Measurements from ENCODE around the gene IRF2BP1.
"Not testable (repeated sequence)": the region's sequence is repeated elsewhere in the genome, so short reads cannot be mapped to it uniquely, and the experiment has no call there.

The IRF2BP1 gene

DNA sequence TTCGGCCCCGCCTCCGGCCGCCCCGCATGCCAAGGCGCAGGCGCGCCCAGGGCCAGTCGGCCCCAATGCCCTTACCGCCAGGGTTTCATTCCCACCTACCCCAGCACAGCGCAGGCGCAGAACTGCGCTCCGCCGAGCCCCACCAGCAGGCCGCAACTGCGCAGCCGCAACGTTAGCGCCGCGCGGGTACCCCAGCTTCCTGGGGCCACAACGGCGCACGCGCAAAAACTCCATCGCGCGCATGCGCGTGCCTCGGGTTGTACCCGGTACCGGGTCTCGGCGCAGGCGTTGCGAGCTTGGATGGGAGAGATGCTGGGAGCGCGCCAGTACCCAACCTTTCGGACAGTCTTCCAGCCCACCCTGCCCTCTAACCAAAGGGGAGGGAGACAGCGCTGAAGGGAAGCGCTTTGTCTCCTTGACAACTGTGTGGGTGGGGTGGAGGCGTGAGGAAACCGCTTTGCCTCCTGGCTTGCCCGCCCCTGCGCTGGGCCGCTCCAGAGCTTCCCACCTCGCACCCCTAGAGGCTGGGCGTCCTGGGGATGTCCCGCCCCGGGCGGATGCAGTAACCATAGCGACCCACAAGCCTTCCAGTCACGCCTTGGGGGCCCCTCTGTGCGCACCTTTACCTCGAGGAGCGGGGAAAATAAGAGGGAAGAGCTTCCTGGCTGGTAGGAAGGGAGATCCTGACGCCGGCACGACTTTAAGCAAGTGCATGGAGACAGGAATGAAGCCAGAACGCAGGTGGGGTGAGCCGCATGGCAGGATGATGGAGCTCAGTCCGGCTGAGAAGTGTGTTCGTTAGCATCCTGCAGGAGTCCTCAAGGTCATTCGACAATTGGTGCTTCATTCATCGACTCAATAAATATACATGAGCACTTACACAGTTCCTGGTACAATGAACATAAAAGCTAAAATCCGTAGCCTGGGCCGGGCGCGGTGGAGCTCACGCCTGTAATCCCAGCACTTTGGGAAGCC lies 17.0 kb upstream of the IRF2BP1 start:
- peak; percentile 100 for DNase-seq (ENCODE audit: low spot score)

DNA sequence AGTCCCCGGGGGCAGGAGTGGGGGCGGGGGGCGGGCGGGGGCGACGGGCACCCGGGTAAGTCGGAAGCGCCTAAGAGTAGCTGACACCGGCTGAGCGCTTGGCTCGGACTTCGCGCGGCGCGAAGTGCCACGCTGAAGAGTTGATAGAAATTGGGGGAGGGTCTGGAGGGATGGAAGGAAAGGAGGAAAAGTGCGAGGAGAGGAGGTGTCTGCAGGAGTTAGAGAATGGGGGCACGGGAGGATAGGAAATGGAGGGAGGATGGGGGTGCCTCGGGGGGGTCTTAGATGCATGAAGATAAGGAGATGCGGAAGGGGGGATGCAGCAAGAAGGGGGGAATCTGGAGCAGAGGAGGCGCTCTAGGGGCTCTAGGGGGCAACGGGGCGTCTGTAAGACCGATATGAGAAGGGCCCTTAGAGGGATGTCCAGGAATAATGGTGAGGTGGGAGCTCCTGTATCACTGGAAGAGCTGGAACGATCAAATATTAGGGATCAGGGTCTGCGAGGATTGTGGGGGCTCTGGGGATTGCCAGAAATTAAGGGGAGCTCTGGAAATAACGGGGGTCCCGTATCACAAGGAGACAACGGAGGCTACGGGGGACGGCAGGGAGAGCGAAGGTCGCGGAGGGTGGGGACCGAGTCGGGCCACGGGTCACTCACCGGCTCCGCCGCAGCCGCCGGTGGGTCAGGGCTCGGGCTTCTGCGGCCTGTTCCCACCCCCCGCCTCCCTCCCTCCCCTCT lies 16.1 kb upstream of the IRF2BP1 start, which contains the start of gene MYPOP:
TSS of gene MYPOP (minus strand) at position 702 of the 739 bp plus-strand sequence. CDS start 840 bp downstream, outside the sequence.
- DNase-seq (ENCODE audit: low spot score) = peak; percentile 53

DNA sequence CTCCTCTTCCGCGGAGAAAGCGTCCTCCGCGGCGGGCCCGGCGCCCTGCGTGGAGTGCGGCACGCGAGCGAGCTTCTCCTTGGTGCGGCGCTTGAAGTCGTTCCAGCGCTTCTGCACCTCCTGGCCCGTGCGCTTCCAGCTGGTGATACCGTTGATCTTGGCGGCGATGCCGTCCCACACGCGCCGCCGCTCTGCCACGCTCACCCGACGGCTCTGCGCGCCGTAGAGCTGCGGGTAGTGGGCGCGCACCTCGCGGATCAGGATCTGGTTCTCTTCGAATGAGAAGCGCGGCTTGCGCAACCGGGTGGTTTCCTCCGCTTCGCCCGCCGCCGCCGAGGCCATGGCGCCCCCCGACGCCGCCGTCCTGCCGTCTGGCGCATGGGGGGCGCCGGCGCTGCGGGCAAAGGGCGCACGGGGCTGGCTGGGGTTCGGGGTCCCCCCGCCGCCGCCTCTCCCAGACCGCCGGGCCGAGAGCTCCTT lies 15.5 kb upstream of the IRF2BP1 start:
- DNase-seq (ENCODE audit: low spot score) = no peak

DNA sequence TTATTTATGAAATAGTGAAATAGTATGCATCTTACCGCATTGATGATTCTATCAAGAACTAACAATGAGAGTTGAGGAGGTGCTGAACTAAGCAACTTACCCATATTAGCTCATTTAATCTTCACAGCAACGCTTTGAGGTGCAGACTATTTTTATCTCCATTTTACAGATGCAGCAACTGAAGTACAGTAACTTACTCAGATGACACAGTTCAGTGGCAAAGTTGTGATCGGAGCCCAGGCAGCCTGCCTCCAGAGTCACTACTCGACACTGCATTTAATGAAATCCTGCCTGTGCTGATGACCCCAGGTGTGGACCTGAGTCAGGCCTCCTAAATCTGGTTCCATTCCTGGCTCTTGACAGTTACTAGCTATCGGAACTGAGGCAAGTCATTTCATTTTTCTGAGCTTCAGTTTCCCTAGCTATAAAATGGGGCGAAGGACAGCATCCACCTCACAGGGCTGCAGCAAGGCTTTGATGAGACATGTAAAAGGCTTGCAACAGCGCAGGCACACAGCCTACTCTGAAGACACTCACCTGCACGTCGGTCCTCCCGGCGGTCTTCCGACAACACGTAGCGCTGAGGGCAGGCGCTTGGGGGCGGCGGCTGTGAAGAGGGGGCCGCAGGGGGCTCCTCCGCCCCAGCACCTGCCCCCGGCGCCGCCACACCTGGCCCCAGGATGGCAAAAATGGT lies 14.9 kb upstream of the IRF2BP1 start:
- DNase-seq (ENCODE audit: low spot score) = no peak

DNA sequence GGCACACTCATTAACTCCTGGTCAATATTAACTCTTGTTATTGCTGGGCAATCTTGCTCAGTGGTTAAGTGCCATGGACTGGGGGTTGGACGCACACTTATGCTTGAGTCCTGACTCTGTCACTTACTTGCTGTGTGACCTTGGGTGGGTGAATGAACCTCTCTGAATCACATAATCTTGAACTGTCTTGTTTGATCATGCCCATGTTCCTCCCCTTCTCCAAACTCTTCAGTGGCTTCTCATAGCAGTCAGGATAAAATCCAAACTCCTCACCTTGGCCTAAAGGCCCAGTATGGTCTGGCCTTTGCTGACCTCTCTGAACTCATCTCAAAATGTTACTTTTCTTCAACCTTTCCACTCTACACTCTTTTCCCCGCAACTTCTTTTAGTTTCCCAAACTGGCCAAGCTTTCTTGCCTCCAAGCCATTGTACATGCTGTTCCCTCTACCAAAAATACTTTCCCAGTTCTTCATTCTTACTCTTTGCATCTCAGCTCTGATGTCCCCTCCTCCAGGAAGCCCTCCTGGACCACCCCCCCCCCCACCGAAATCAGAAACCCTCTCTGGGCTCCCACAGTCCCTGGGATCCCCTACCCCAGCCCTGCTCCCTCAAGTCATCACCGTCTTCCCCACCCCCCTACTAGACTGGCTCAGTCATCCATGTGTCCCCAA lies 14.1 kb upstream of the IRF2BP1 start:
- DNase-seq (ENCODE audit: low spot score) = no peak

DNA sequence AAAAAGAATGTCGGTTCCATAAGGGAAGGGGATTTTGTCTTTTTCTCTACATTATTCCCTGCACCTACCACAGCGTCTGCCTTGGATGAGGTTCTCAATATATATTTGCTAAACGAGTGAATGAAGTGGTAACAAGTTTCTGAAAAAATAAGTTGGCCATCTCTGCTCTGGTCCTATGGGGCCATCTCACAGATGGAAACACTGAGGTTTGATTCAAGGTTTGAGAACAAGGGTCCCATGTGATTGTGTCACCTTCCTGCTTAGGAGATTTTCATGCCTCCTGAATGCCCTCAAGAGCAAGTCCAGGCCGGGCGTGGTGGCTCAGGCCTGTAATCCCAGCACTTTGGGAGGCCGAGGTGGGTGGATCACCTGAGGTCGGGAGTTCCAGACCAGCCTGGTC lies 13.3 kb upstream of the IRF2BP1 start:
- no peak for DNase-seq (ENCODE audit: low spot score)

DNA sequence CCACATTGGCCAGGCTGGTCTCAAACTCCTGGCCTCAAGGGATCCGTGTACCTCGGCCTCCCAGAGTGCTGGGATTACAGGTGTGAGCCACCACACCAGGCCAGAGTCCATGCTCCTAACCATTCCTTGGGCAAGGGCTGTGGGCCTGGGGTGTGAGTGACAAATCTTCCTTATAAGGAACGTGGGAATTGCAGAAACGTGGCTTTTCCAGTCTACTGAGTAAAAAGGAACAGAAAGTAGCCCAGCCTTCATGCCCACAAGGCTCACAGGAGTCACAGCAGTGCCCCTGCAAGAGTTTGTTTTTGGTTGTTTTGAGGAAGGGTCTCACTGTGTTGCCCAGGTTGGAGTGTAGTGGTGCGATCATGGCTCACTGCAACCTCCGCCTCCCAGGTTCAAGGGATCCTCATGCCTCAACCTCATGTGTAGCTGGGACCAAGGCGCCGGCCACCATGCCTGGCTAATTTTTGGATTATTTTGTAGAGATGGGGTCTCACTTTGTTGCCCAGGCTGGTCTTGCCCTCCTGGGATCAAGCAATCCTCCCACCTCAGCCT lies 11.4 kb upstream of the IRF2BP1 start:
- DNase-seq (ENCODE audit: low spot score) = no peak

DNA sequence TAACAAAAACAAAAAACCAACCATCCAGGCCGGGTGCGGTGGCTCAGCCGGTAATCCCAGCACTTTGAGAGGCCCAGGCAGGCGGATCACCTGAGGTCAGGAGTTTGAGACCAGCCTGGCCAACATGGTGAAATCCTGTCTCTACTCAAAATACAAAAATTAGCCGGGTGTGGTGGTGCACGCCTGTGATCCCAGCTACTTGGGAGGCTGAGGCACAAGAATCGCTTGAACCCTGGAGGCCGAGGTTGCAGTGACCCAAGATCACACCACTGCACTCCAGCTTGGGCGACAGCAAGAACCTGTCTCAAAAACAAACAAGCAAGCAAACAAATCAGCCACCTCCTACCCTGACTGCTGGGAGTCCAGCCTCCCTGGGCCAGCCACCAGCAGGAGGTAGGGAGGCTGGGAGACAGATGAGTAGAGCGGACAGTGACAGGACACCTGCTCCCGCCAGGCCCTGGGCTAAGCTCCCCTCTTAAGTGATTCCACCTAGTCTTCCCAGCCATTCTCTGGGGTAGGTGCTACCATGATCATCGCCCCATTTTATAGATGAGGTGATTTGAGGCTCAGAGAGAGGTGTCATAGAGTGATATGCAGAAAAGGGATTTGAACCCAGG lies 10.2 kb upstream of the IRF2BP1 start:
- DNase-seq (ENCODE audit: low spot score) = not testable (repeated sequence)

DNA sequence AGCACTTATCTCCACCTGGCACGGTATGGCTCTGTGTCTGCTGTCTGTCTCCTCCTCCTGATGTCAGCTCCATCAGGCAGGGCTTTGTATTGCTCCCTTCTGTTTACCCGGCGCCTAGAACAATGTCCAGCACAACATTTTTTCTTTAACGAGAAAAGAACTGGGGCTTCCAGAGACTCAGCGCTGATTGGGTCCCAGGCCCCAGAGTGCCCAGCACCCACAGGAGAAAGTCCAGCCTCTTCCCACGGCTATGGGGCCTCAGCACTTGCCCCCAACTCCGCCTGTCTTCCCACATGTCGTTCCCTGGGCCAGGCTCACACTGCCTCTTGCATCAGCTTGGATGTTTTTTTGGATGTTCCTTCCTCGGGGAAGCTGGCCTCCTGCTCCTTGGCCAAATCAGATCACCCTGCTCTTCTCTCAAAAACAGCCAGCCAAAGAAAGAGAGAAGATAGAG lies 9.6 kb upstream of the IRF2BP1 start:
- no peak for DNase-seq (ENCODE audit: low spot score)

DNA sequence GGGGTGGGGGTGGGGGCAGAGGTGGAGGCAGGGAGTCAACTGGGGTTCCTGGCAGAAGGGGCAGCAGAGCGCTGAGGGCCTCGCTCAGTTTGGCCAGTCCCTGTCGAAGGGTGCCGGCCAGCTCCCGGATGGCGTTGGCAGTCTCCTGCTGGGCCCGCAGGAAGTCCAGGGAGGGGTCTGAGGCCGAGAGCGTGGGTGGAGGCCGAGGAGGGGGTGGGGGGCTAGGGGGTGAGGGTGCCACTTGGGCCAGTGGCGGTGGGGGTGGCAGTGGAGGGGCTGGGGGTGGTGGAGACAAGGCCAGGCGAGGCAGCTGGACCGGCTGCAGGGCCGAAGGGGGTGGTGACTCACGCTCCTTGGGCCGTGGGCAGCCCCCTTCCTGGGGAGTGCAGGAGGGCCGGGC lies 4.9 kb upstream of the IRF2BP1 start:
- DNase-seq (ENCODE audit: low spot score) = no peak

DNA sequence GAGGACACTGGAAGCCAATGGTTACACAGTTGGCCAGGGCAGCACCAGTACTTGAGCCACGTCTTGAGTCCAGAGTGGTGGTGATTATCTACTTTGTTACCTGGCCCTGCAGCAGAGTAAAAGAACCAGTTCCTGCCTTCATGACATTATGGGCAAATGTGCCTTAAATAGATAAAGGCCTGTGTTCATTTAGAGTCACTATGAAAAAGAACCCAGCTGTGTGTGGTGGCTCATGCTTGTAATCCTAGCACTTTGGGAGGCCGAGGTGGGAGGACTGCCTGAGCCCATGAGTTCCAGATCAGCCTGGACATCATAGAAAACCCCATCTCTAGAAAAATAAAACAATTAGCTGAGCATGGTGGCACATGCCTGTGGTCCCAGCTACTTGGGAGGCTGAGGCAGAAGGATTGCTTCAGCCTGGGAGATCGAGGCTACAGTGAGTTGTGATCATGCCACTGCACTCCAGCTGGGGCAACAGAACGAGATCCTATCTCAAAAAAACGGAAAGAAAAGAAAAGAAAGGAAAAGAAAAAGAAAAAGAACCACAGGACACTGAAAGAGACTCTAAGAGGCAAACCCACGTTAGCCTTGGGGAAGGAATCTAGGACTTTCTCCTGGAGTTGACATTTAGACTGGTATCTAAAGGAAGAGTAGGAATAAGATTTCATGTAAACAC lies 3.4 kb upstream of the IRF2BP1 start:
- DNase-seq (ENCODE audit: low spot score) = no peak

DNA sequence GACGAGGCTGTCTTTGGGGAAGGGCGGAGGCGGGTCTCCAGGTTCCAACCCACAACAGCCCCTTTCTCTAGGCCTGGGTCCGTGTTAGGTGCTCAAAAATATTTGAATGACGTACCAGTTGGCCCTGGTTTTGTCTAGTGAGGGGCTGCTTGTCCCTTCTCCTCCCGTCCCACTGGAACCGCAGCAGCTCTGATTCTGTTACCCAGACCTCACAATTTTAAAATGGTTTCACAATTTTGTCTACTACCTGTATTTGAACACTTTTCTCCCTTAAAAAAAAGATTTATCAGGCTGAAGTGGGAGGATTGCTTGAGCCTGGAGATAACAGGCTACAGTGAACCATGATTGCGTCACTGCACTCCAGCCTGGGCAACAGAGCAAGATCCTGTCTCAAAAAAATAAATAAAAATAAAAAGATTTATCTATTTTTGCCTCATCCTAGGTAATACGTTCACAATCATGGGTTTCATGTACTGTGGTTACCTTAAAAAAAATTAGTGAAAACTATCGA lies 1.3 kb upstream of the IRF2BP1 start:
- DNase-seq (ENCODE audit: low spot score) = no peak

DNA sequence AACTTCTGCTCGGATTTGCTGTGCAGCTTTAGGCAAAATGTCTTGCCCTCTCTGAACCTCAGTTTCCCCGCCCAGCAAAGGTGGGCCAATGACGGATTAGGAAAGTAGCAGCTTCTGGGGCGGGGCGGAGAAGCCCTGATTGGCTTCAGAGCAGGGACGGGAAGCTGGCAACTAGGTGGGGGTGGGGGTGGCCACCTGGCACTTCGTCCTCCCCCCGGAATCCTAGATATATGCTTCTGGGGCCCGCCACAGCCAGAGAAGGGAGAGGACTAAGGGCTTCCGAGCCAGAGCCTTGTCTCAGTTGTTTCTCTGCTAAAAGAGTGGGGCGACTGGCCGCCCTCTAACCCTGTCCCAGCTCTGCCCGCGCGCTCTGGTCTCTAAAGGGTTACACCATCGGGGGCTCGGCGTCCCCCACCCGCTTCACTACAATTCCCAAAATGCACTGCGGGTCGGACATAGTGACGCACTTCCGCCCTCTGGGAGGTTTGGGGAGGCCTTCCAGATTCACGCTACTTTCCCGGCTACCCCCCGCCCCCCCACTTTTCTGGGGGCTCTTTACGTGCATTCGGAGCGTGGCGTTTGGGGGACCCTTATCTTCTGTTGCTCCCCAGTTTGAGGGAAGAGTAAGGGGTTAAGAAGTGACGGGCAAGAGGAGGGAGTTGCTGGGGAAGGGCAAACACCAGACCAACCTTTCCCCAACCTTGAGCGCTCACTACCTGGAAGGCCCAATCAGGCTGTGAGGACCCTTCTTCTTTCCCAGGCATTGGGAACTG lies 672 bp upstream of the IRF2BP1 start:
- DNase-seq (ENCODE audit: low spot score) = peak; percentile 96

DNA sequence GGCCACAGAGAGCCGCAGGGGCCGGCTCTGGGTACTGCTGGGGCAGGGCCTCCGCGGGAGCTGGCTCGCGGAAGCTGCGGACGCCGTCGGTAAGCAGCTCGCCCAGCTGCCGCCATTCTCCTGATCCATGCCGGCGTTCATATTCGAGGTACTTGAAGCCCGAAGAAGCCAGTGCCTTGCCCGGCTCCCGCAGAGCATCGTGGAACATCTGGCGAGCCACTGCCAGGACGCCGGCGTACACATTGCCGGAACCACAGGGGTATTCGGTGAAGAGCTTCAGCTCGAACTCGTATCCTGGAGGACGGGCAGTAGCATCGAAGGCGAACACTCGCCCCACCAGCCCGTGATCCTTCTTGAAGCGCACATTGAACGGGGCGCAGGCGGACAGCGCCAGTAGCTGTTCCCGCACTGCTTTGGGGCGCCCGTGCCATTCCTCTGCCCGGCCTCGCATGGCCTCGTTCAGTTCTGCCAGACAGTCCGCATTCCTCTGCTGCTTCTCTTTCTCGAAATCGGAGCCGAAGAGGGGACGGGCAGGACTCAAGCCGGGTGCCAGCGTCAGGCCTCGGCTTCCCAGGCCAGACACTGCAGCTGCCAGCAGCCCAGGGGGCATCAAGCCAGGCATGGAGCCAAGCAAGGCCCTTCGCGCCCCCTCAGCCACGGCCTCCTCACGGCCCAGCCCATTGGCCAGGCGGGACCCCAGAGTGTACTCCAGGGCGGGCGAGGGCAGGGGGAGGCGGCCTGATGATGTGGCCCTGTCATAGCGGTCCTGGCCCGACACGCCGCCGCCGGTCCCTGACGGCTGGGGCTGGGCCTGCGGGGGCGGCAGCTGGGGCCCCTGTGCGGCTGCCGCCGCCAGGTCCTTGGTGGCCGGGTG lies 1.0 kb downstream of the IRF2BP1 start:
- DNase-seq (ENCODE audit: low spot score) = no peak

DNA sequence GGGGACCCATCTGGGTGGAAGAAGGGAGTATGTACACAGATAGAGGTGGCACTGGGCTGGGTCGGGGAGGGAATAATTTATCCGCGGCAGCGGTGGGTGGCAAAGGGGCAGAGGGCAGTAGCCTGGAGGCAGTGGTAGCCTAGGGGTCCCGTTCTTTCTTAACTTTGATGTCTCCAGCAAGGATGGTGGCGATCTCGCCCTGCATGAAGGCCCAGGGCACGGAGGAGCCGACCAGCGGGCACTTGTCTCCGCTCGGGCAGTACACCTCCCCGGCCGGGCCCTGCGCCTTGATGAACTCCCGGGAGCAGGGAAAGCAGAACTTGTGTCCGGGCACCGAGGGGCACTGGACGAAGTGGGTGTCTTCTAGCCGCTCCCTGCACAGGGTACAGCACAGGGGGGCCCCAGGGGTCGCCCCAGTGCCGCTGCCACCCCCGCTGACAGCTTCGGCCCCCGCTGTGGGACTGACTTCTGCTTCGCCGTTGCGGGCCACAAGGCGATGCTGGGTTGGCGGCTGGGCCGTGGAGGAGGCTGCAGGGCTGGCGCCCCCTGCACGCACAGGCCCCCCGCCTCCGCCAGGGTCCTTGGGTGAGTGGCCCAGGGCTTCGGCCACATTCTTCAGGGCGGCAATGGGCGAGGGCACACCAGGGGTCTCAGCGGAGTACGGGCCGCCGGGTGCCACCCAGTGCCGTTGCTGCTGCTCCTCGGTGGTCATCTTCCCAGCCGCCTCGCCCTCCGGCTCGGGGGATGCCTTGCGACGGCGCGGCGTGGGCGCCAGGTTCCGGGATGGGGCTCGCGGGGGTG lies 1.9 kb downstream of the IRF2BP1 start:
- no peak for DNase-seq (ENCODE audit: low spot score)

DNA sequence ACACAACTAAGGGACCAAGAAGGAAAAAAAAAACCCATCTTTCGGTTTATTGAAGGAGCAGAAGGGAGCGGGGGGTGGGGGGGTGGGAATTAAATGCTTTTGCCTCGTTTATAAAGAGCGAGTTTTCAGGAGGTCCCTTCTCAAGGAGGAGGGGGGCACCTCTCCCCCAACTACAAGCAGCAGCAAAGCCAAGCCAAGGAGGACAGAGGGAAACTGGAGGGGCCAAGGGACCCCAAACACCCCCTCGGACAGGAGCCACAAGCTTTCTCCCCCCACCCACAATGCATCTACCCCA lies 2.4 kb downstream of the IRF2BP1 start:
- no peak for DNase-seq (ENCODE audit: low spot score)
